Keratinocyte (primary cell): ENCODE measurements around the gene HDDC2. TPM values are rescaled to one million over a fixed set of nuclear protein-coding genes. Genes with fewer than 3 reads are reported as not detected.
A peak's percentile ranks its signal among the peaks of the same experiment; 100 is the strongest.

Experiments
- DNase-seq: peaks from one replicate; pipeline ENCODE4 v3.0.0-alpha.2; 2011; ENCODE audit warnings: low read depth, missing footprints, low spot score
- FAIRE-seq: peaks from 2 replicates; lab custom pipeline; 2011; peaks lifted over from hg19 to GRCh38; lab: Jason Lieb, UNC
- H2AFZ ChIP-seq: 2 replicates; pipeline ENCODE4 v1.6.0; 2012; ENCODE audit warnings: low read length, control low read depth, inconsistent platforms; ENCODE audit not compliant: control insufficient read depth
- H3K27ac ChIP-seq: 2 replicates; pipeline ENCODE4 v1.5.1; 2011; ENCODE audit warnings: low read length; ENCODE audit not compliant: control insufficient read depth, insufficient read depth
- H3K27me3 ChIP-seq: 3 replicates; pipeline ENCODE4 v1.6.0; 2011; ENCODE audit warnings: low read length; ENCODE audit not compliant: control insufficient read depth, insufficient read depth; ENCODE audit errors: extremely low read depth
- H3K36me3 ChIP-seq, 2 experiments: 2 replicates in 1 of 2; 3 replicates in 1 of 2; pipeline ENCODE4 v1.5.1; 2011; ENCODE audit warnings: low read length in 2 of 2, mild to moderate bottlenecking in 1 of 2; ENCODE audit not compliant: control insufficient read depth in 2 of 2, insufficient read depth in 2 of 2; ENCODE audit errors: extremely low read depth in 1 of 2
- H3K4me1 ChIP-seq: 3 replicates; pipeline ENCODE4 v1.5.1; 2011; ENCODE audit warnings: low read length; ENCODE audit not compliant: control insufficient read depth, insufficient read depth; ENCODE audit errors: extremely low read depth
- H3K4me2 ChIP-seq: 3 replicates; pipeline ENCODE4 v1.6.0; 2011; ENCODE audit warnings: low read depth, low read length; ENCODE audit not compliant: control insufficient read depth, insufficient read depth; ENCODE audit errors: extremely low read depth
- H3K4me3 ChIP-seq, 3 experiments: fragments of 200-600 bp in 1 of 3; sonication (generic) in 1 of 3; 2 replicates in 2 of 3; 3 replicates in 1 of 3; pipeline ENCODE4 v1.5.1; 2011 to 2016; ENCODE audit warnings: low read length in 3 of 3, mild to moderate bottlenecking in 3 of 3, control low read depth in 2 of 3, inconsistent platforms in 1 of 3, low read depth in 1 of 3, mixed read lengths in 1 of 3, mixed run types in 1 of 3, moderate library complexity in 1 of 3; ENCODE audit not compliant: control insufficient read depth in 2 of 3, insufficient read depth in 2 of 3; ENCODE audit errors: extremely low read depth in 1 of 3
- H3K79me2 ChIP-seq: 2 replicates; pipeline ENCODE4 v1.6.0; 2012; ENCODE audit warnings: low read length; ENCODE audit not compliant: control insufficient read depth, insufficient read depth
- H3K9ac ChIP-seq: 3 replicates; pipeline ENCODE4 v1.6.0; 2011; ENCODE audit warnings: low read length; ENCODE audit not compliant: control insufficient read depth, insufficient read depth; ENCODE audit errors: extremely low read depth
- H3K9me1 ChIP-seq: 3 replicates; pipeline ENCODE4 v1.6.0; 2011; ENCODE audit warnings: low read length; ENCODE audit not compliant: control insufficient read depth, insufficient read depth; ENCODE audit errors: extremely low read depth
- H3K9me3 ChIP-seq: 2 replicates; pipeline ENCODE4 v1.5.1; 2012; ENCODE audit warnings: low read depth, low read length; ENCODE audit not compliant: control insufficient read depth
- H4K20me1 ChIP-seq: 3 replicates; pipeline ENCODE4 v1.6.0; 2011; ENCODE audit warnings: low read length; ENCODE audit not compliant: control insufficient read depth, insufficient read depth; ENCODE audit errors: extremely low read depth
- EZH2 ChIP-seq: IDR thresholded peaks from one replicate; pipeline ENCODE4 v1.6.1; 2012; ENCODE audit warnings: inconsistent platforms, mild to moderate bottlenecking, low read length, moderate library complexity
- dilution Hi-C: fragments of 300-500 bp; cut with MboI; formaldehyde crosslinking; loops from one replicate; pipeline ENCODE4 v1.7.0; 2020; ENCODE audit warnings: low sequenced_read_pairs; ENCODE audit not compliant: extremely low pct_ligation_motif_present
- polyA plus RNA-seq, 5 experiments: library from polyadenylated mRNA; depleted of rRNA in 3 of 5; stranded (reverse) in 3 of 5; stranded (forward) in 1 of 5; unstranded in 1 of 5; fragments of >200 nt; gene quantifications; 1 replicate in 1 of 5; 2 replicates in 3 of 5; 3 replicates in 1 of 5; pipeline versions ENCODE4 v1.2.1 to v1.2.3, GENCODE V29; 2011 to 2012; ENCODE audit warnings: missing spikeins in 2 of 5, low read depth in 1 of 5, low replicate concordance in 1 of 5
- TF ChIP-seq, protein P1 (sequence below), 3 experiments: IDR thresholded peaks in 1 of 3; conservative IDR thresholded peaks in 1 of 3; optimal IDR thresholded peaks in 1 of 3; 2 replicates in 2 of 3; 3 replicates in 1 of 3; pipeline versions ENCODE3 to v1.5.1; 2011; ENCODE audit warnings: low read length in 3 of 3, mild to moderate bottlenecking in 3 of 3, moderate library complexity in 2 of 3, control low read depth in 1 of 3, inconsistent platforms in 1 of 3; ENCODE audit not compliant: insufficient read depth in 2 of 3; ENCODE audit errors: extremely low read depth in 1 of 3

The HDDC2 gene
- polyA plus RNA-seq, 1 donor (not counting 4 experiments of a cell fraction or from before 2014, with no cell fraction given), result 75.8 TPM

DNA sequence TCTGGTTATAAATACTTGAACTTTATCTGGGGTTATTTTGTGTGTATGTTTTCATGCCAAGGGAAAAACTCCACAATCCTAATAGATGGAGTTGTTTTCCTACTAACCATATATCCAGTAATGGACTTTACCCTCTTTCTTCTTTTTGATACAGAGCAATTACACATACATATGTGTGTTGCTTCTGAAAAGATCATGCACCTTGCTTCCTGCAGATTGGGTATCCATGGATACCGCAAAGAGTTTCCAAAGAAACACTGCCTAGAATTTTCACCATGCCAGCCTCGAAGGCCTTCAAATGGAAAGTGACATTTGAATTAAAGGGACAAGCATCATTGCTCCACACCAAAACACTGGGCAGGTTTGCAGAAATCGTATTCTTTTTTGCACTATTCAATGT, 26.8 kb downstream of the HDDC2 start:
- dilution Hi-C loops, result no loop called here
- FAIRE-seq, result no peak
- no peak overlapping the region for H3K4me2 ChIP-seq
- H3K4me3 ChIP-seq, result no peak overlapping the region
- no peaks in the 10 kb centered on the region for H3K27me3 ChIP-seq
- H3K79me2 ChIP-seq, result no peaks in the 10 kb centered on the region
- no peak overlapping the region for H3K9ac ChIP-seq
- no peaks in the 10 kb centered on the region for H4K20me1 ChIP-seq
- TF ChIP-seq EZH2, result no peak
- TF ChIP-seq, protein P1, sequence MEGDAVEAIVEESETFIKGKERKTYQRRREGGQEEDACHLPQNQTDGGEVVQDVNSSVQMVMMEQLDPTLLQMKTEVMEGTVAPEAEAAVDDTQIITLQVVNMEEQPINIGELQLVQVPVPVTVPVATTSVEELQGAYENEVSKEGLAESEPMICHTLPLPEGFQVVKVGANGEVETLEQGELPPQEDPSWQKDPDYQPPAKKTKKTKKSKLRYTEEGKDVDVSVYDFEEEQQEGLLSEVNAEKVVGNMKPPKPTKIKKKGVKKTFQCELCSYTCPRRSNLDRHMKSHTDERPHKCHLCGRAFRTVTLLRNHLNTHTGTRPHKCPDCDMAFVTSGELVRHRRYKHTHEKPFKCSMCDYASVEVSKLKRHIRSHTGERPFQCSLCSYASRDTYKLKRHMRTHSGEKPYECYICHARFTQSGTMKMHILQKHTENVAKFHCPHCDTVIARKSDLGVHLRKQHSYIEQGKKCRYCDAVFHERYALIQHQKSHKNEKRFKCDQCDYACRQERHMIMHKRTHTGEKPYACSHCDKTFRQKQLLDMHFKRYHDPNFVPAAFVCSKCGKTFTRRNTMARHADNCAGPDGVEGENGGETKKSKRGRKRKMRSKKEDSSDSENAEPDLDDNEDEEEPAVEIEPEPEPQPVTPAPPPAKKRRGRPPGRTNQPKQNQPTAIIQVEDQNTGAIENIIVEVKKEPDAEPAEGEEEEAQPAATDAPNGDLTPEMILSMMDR (optimal IDR thresholded peaks at IDR 0.05 in 1 of 3, IDR thresholded peaks at IDR 0.05 in 1 of 3, conservative IDR thresholded peaks at IDR 0.05 in 1 of 3; ENCODE audit: extremely low read depth in 1 of 3, insufficient read depth in 2 of 3, low read length in 3 of 3), result no peak
- H2AFZ ChIP-seq, result no peak overlapping the region
- DNase-seq, result no peak
- H3K4me1 ChIP-seq, result peaks cover 12% of the 10 kb centered on the region
- no peaks in the 10 kb centered on the region for H3K9me1 ChIP-seq
- H3K9me3 ChIP-seq, result no peaks in the 10 kb centered on the region
- peaks cover 5 to 17% of the 10 kb centered on the region in 2 experiments for H3K36me3 ChIP-seq
- H3K27ac ChIP-seq, result no peak overlapping the region

DNA sequence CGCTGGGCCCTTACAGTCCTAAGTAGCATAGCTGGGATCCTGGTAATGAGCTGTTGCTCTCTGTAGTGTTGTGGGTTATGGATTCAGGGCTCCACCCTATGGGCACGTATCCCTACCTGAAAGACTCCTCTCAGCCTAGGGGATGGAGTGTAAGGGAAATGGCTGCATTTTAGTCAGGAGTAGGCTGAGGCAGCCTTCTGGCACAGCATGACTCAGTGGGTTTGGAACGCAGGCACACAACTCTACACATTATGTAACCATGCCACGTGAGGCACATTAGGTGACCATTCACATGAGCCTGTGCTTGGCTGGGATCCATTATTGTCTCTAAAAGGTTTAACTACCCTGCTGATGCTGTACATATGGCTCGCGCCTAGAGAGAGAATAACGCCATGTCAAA, 27.8 kb downstream of the HDDC2 start:
- Histone ChIP-seq H3K9ac (no peak overlapping the region), H3K9me3 (no peaks in the 10 kb centered on the region), H3K27me3 (no peaks in the 10 kb centered on the region), H3K79me2 (no peaks in the 10 kb centered on the region), H2AFZ (peak overlapping the region; percentile 7), H3K27ac (peak overlapping the region; percentile 40), H3K9me1 (no peaks in the 10 kb centered on the region), H4K20me1 (no peaks in the 10 kb centered on the region), H3K36me3 (peaks cover 5 to 17% of the 10 kb centered on the region in 2 experiments), H3K4me2 (peak overlapping the region; percentile 1), H3K4me3 (no peak overlapping the region), H3K4me1 (peaks cover 12% of the 10 kb centered on the region)
- FAIRE-seq, result peak; percentile 92
- TF ChIP-seq EZH2, result no peak
- TF ChIP-seq, protein P1 (optimal IDR thresholded peaks at IDR 0.05 in 1 of 3, IDR thresholded peaks at IDR 0.05 in 1 of 3, conservative IDR thresholded peaks at IDR 0.05 in 1 of 3; ENCODE audit: extremely low read depth in 1 of 3, insufficient read depth in 2 of 3, low read length in 3 of 3), result peak in 1 of 3 experiments; percentile 60
- DNase-seq, result peak; percentile 86
- dilution Hi-C loops, result no loop called here
